ENCODE results near the gene KRTAP19-5. TPM values are rescaled to one million over a fixed set of nuclear protein-coding genes. Genes with fewer than 3 reads are reported as not detected.
"Not testable (repeated sequence)": the region's sequence is repeated elsewhere in the genome, so short reads cannot be mapped to it uniquely, and the experiment has no call there.

The KRTAP19-5 gene
- total RNA-seq (not detected), total RNA-seq (0 reads per million in 2 donors)

GRCh38 chr21:30502041-30502440 is at the start of gene KRTAP19-5:
TSS of gene KRTAP19-5 (minus strand) at chr21:30502141. CDS start at chr21:30502090, 51 bp downstream.
- no peak within 1 kb of the TSS for H3K27ac Mint-ChIP-seq
- H3K9me3 ChIP-seq (ENCODE audit: control insufficient read depth, low read length, poor library complexity, severe bottlenecking) = no peaks in the 10 kb centered on the region
- H3K36me3 Mint-ChIP-seq (ENCODE audit: low read depth) = no peaks in the 10 kb centered on the region
- DNase-seq (no peak), ATAC-seq (no peak)
- no peaks in the 10 kb centered on the region for H3K4me1 Mint-ChIP-seq
- peaks cover 12% of the 10 kb centered on the region for H3K27me3 Mint-ChIP-seq
- H3K4me3 Mint-ChIP-seq = no peak within 1 kb of the TSS

DNA sequence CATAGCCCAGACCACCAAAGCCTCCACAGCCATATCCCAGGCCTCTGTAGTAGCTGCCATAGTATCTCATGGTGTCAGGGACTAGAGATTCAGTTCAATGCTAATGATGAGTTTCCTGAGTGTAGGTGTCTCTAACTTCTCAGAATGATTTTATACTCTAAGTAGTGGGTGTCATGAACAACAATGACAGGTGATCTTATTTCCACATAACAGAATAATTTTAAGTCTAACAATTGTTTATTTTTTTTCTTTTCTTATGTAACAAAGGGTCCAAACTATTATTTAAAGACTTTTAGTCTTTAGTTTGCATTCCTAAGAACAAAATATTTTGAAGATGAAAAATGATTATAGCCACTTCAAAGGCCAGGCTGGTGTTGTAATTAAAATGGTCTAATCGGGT is 39.8 kb upstream of the KRTAP19-5 start, which contains the start of gene KRTAP19-6:
Gene KRTAP19-6, minus strand, starts transcription at position 101 of the 400 bp plus-strand sequence. Its CDS starts 31 bp downstream, at position 70.
- Mint-ChIP-seq H3K4me1 (no peaks in the 10 kb centered on the region), H3K4me3 (no peak within 1 kb of the TSS), H3K27ac (no peak within 1 kb of the TSS), H3K27me3 (no peaks in the 10 kb centered on the region), H3K36me3 (ENCODE audit: low read depth) (no peaks in the 10 kb centered on the region)
- no peaks in the 10 kb centered on the region for H3K9me3 ChIP-seq (ENCODE audit: control insufficient read depth, low read length, poor library complexity, severe bottlenecking)
- ATAC-seq (no peak), DNase-seq (no peak)

DNA sequence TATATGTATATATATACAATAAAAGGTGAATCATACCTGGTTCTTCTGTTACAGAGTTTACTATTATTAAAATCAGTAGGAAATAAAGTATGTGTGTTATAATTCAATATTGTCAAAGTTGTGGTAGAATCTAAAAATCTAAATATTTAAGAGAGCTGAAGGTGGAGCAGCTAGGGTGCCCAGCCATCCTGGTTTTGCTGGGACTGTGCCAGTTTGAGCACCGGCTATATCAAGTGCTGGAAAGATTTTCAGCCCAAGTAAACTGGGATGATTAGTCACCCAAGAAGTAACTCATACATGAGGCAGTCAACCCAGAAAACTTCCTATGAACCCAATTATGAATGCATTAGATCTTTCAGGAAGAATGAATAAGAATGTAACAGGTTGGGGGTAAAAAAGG is 16.9 kb upstream of the KRTAP19-5 start:
- Mint-ChIP-seq H3K27me3 (no peaks in the 10 kb centered on the region), H3K4me3 (no peak overlapping the region), H3K27ac (no peak overlapping the region), H3K36me3 (ENCODE audit: low read depth) (no peaks in the 10 kb centered on the region), H3K4me1 (no peaks in the 10 kb centered on the region)
- no peaks in the 10 kb centered on the region for H3K9me3 ChIP-seq (ENCODE audit: control insufficient read depth, low read length, poor library complexity, severe bottlenecking)
- DNase-seq (no peak), ATAC-seq (no peak)

DNA sequence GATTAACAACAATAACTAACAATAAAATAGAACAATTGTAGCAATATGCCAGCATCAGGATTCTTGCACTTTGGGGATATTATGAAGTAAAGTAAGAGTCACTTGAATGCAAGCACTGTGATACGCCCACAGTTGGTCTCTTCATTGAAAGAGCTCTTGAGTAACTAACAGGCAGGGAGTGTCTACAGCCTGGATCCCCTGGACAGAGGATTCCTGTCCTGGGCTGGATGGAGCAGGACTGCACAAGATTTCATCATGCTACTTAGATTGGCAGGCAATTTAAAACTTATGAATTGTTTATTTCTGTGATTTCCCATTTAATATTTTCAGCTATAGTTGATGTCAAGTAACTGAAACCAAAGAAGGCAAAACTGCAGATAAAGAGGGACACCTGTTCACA is 13.7 kb upstream of the KRTAP19-5 start:
- Mint-ChIP-seq H3K27me3 (no peaks in the 10 kb centered on the region), H3K36me3 (ENCODE audit: low read depth) (no peaks in the 10 kb centered on the region), H3K4me3 (no peak overlapping the region), H3K27ac (no peak overlapping the region), H3K4me1 (no peaks in the 10 kb centered on the region)
- ATAC-seq = no peak
- H3K9me3 ChIP-seq (ENCODE audit: control insufficient read depth, low read length, poor library complexity, severe bottlenecking) = no peaks in the 10 kb centered on the region
- DNase-seq = no peak

- not testable (repeated sequence) for H3K9me3 ChIP-seq (ENCODE audit: control insufficient read depth, low read length, poor library complexity, severe bottlenecking); DNase-seq; H3K4me3 Mint-ChIP-seq; ATAC-seq; H3K27ac Mint-ChIP-seq; H3K4me1 Mint-ChIP-seq; H3K36me3 Mint-ChIP-seq (ENCODE audit: low read depth)
- H3K27me3 Mint-ChIP-seq = peaks cover 19% of the 10 kb centered on the region
These were observed 3.8 kb upstream of the KRTAP19-5 start for GRCh38 chr21:30505621-30506205.

- Mint-ChIP-seq H3K27me3 (no peaks in the 10 kb centered on the region), H3K36me3 (ENCODE audit: low read depth) (no peaks in the 10 kb centered on the region), H3K27ac (no peak within 1 kb of the TSS), H3K4me3 (no peak within 1 kb of the TSS), H3K4me1 (no peaks in the 10 kb centered on the region)
- no peak for ATAC-seq
- H3K9me3 ChIP-seq (ENCODE audit: control insufficient read depth, low read length, poor library complexity, severe bottlenecking) = no peaks in the 10 kb centered on the region
- DNase-seq = no peak
These were observed 4.9 kb downstream of the KRTAP19-5 start, which contains the start of gene KRTAP19-4 for GRCh38 chr21:30497065-30497464. TSS of gene KRTAP19-4 (minus strand) at chr21:30497165. CDS start at chr21:30497110, 55 bp downstream.

DNA sequence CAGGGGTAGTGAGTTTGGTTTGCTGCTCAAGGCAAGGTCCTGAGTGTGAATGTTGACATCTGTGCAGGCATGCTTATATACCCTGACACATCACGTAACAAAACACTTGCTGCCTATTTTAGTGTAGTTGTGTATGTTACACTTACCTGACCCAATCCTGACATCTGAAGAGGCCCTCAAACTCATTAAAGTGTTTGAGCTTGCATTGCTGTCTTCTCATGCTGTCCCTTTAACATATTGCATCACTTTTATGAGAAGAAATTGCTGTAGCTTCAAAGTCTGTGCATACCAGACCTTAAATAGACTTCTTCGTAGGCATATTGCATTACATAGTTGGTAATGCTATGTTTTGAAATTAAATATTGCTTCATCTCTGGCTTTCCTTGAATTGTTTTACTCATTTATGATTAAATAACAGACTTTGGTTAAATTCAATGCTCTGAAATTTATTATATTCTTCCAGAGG is 9.9 kb downstream of the KRTAP19-5 start, which contains the start of gene KRTAP19-3:
Gene KRTAP19-3, minus strand, starts transcription at position 51 of the 466 bp plus-strand sequence. CDS start 56 bp downstream, outside the sequence.
- no peaks in the 10 kb centered on the region for H3K36me3 Mint-ChIP-seq (ENCODE audit: low read depth)
- no peak within 1 kb of the TSS for H3K27ac Mint-ChIP-seq
- DNase-seq = no peak
- no peaks in the 10 kb centered on the region for H3K9me3 ChIP-seq (ENCODE audit: control insufficient read depth, low read length, poor library complexity, severe bottlenecking)
- no peak within 1 kb of the TSS for H3K4me3 Mint-ChIP-seq
- no peaks in the 10 kb centered on the region for H3K27me3 Mint-ChIP-seq
- no peaks in the 10 kb centered on the region for H3K4me1 Mint-ChIP-seq
- no peak for ATAC-seq

- Mint-ChIP-seq H3K4me3 (no peak within 1 kb of the TSS), H3K36me3 (ENCODE audit: low read depth) (no peaks in the 10 kb centered on the region), H3K4me1 (no peaks in the 10 kb centered on the region), H3K27ac (no peak within 1 kb of the TSS), H3K27me3 (no peaks in the 10 kb centered on the region)
- no peak for DNase-seq
- H3K9me3 ChIP-seq (ENCODE audit: control insufficient read depth, low read length, poor library complexity, severe bottlenecking) = peaks cover 4% of the 10 kb centered on the region
- no peak for ATAC-seq
These were observed 14.6 kb downstream of the KRTAP19-5 start, which contains the start of gene KRTAP19-2 for GRCh38 chr21:30487336-30487735. TSS of gene KRTAP19-2 (minus strand) at chr21:30487436. CDS start at chr21:30487348, 88 bp downstream.

DNA sequence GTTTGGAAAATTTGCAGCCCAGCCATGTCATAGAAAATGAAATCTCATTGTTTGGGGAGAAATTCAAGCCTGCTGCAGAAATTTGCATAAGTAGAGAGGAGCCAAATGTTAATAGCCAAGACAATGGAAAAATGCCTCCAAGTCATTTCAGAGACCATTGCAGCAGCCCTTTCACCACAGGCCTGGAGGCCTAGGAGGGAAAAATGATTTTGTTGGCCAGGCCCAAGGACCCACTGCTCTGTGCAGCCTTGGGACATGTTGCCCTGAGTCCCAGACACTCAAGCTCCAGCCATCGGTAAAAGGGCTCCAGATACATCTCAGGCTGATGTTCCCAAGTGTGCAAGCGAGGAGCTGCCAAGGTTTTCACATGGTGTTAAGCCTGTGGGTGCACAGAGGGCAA is 15.8 kb downstream of the KRTAP19-5 start:
- no peaks in the 10 kb centered on the region for H3K27me3 Mint-ChIP-seq
- H3K4me1 Mint-ChIP-seq = no peaks in the 10 kb centered on the region

GRCh38 chr21:30482130-30482529 is 19.8 kb downstream of the KRTAP19-5 start:
- no peak for ATAC-seq
- H3K4me3 Mint-ChIP-seq = no peak overlapping the region
- no peaks in the 10 kb centered on the region for H3K36me3 Mint-ChIP-seq (ENCODE audit: low read depth)

More for the DNA sequence above, 15.8 kb downstream of the KRTAP19-5 start:
- ATAC-seq (no peak), DNase-seq (no peak)
- no peak overlapping the region for H3K27ac Mint-ChIP-seq
- no peak overlapping the region for H3K4me3 Mint-ChIP-seq
- H3K36me3 Mint-ChIP-seq (ENCODE audit: low read depth) = no peaks in the 10 kb centered on the region
- peaks cover 4% of the 10 kb centered on the region for H3K9me3 ChIP-seq (ENCODE audit: control insufficient read depth, low read length, poor library complexity, severe bottlenecking)

GRCh38 chr21:30480145-30480544 is 21.8 kb downstream of the KRTAP19-5 start, which contains the start of gene KRTAP19-1:
TSS of gene KRTAP19-1 (minus strand) at chr21:30480367. CDS start at chr21:30480317, 50 bp downstream.
- no peaks in the 10 kb centered on the region for H3K9me3 ChIP-seq (ENCODE audit: control insufficient read depth, low read length, poor library complexity, severe bottlenecking)
- Mint-ChIP-seq H3K4me1 (no peaks in the 10 kb centered on the region), H3K27ac (no peak within 1 kb of the TSS), H3K27me3 (no peaks in the 10 kb centered on the region), H3K4me3 (no peak within 1 kb of the TSS), H3K36me3 (ENCODE audit: low read depth) (no peaks in the 10 kb centered on the region)
- no peak for DNase-seq
- no peak for ATAC-seq

More at GRCh38 chr21:30482130-30482529, 19.8 kb downstream of the KRTAP19-5 start:
- peaks cover 4% of the 10 kb centered on the region for H3K9me3 ChIP-seq (ENCODE audit: control insufficient read depth, low read length, poor library complexity, severe bottlenecking)
- Mint-ChIP-seq H3K27ac (no peak overlapping the region), H3K27me3 (no peaks in the 10 kb centered on the region), H3K4me1 (no peaks in the 10 kb centered on the region)
- DNase-seq = no peak

DNA sequence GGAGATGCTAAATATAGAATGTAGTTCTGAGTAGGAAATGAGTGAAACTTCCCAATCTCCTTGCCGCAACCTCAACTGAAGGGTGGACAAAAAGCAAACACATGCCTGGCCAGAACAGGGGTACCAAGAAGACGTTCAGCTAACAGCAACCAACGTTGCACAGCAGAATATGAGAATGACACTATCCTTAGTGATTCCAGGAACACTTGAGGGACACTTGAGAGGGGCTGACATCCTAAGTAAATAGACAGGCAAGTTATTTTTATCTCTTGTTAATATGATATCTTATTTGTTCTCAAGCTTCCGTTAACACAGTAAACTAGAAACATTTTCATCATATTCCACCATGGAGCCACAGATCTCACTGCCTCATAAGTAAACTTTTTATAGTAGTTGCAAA is 22.7 kb downstream of the KRTAP19-5 start:
- H3K9me3 ChIP-seq (ENCODE audit: control insufficient read depth, low read length, poor library complexity, severe bottlenecking) = no peaks in the 10 kb centered on the region
- Mint-ChIP-seq H3K27me3 (no peaks in the 10 kb centered on the region), H3K36me3 (ENCODE audit: low read depth) (no peaks in the 10 kb centered on the region), H3K4me1 (no peaks in the 10 kb centered on the region), H3K4me3 (no peak overlapping the region), H3K27ac (no peak overlapping the region)
- no peak for DNase-seq
- no peak for ATAC-seq

DNA sequence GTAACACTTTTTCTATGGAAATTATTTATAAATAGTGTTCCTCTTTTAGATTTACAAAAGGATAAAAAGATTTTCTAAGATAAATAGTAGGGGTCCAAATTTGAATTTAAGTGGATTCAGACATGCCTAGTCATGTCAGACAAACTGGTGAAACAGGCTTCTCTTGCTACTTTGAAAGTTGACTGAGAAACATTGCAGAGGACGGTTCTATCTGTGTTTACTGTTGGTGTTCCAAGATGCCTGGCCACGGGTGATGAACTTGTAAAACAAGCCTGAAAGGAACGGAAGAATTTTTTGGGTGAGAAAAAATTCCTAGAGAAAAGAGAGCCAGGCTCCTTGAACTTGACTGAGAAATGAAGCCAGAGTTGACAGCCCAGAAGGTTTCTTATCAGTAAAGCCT is 23.9 kb downstream of the KRTAP19-5 start:
- no peaks in the 10 kb centered on the region for H3K27me3 Mint-ChIP-seq
- no peak for ATAC-seq
- no peaks in the 10 kb centered on the region for H3K4me1 Mint-ChIP-seq
- no peaks in the 10 kb centered on the region for H3K9me3 ChIP-seq (ENCODE audit: control insufficient read depth, low read length, poor library complexity, severe bottlenecking)
- no peak overlapping the region for H3K27ac Mint-ChIP-seq
- DNase-seq = no peak
- H3K4me3 Mint-ChIP-seq = no peak overlapping the region
- H3K36me3 Mint-ChIP-seq (ENCODE audit: low read depth) = no peaks in the 10 kb centered on the region
